Keratinocyte (primary cell): ENCODE data around the gene SRCIN1. TPM values are rescaled to one million over a fixed set of nuclear protein-coding genes. Genes with fewer than 3 reads are reported as not detected.

Experiments
- DNase-seq: peaks from one replicate; pipeline ENCODE4 v3.0.0-alpha.2; 2011; ENCODE audit warnings: low read depth, missing footprints, low spot score
- FAIRE-seq: peaks from 2 replicates; lab custom pipeline; 2011; peaks lifted over from hg19 to GRCh38; lab: Jason Lieb, UNC
- H2AFZ ChIP-seq: 2 replicates; pipeline ENCODE4 v1.6.0; 2012; ENCODE audit warnings: low read length, control low read depth, inconsistent platforms; ENCODE audit not compliant: control insufficient read depth
- H3K27ac ChIP-seq: 2 replicates; pipeline ENCODE4 v1.5.1; 2011; ENCODE audit warnings: low read length; ENCODE audit not compliant: control insufficient read depth, insufficient read depth
- H3K27me3 ChIP-seq: 3 replicates; pipeline ENCODE4 v1.6.0; 2011; ENCODE audit warnings: low read length; ENCODE audit not compliant: control insufficient read depth, insufficient read depth; ENCODE audit errors: extremely low read depth
- H3K36me3 ChIP-seq, 2 experiments: 2 replicates in 1 of 2; 3 replicates in 1 of 2; pipeline ENCODE4 v1.5.1; 2011; ENCODE audit warnings: low read length in 2 of 2, mild to moderate bottlenecking in 1 of 2; ENCODE audit not compliant: control insufficient read depth in 2 of 2, insufficient read depth in 2 of 2; ENCODE audit errors: extremely low read depth in 1 of 2
- H3K4me1 ChIP-seq: 3 replicates; pipeline ENCODE4 v1.5.1; 2011; ENCODE audit warnings: low read length; ENCODE audit not compliant: control insufficient read depth, insufficient read depth; ENCODE audit errors: extremely low read depth
- H3K4me2 ChIP-seq: 3 replicates; pipeline ENCODE4 v1.6.0; 2011; ENCODE audit warnings: low read depth, low read length; ENCODE audit not compliant: control insufficient read depth, insufficient read depth; ENCODE audit errors: extremely low read depth
- H3K4me3 ChIP-seq, 3 experiments: fragments of 200-600 bp in 1 of 3; sonication (generic) in 1 of 3; 2 replicates in 2 of 3; 3 replicates in 1 of 3; pipeline ENCODE4 v1.5.1; 2011 to 2016; ENCODE audit warnings: low read length in 3 of 3, mild to moderate bottlenecking in 3 of 3, control low read depth in 2 of 3, inconsistent platforms in 1 of 3, low read depth in 1 of 3, mixed read lengths in 1 of 3, mixed run types in 1 of 3, moderate library complexity in 1 of 3; ENCODE audit not compliant: control insufficient read depth in 2 of 3, insufficient read depth in 2 of 3; ENCODE audit errors: extremely low read depth in 1 of 3
- H3K79me2 ChIP-seq: 2 replicates; pipeline ENCODE4 v1.6.0; 2012; ENCODE audit warnings: low read length; ENCODE audit not compliant: control insufficient read depth, insufficient read depth
- H3K9ac ChIP-seq: 3 replicates; pipeline ENCODE4 v1.6.0; 2011; ENCODE audit warnings: low read length; ENCODE audit not compliant: control insufficient read depth, insufficient read depth; ENCODE audit errors: extremely low read depth
- H3K9me1 ChIP-seq: 3 replicates; pipeline ENCODE4 v1.6.0; 2011; ENCODE audit warnings: low read length; ENCODE audit not compliant: control insufficient read depth, insufficient read depth; ENCODE audit errors: extremely low read depth
- H3K9me3 ChIP-seq: 2 replicates; pipeline ENCODE4 v1.5.1; 2012; ENCODE audit warnings: low read depth, low read length; ENCODE audit not compliant: control insufficient read depth
- H4K20me1 ChIP-seq: 3 replicates; pipeline ENCODE4 v1.6.0; 2011; ENCODE audit warnings: low read length; ENCODE audit not compliant: control insufficient read depth, insufficient read depth; ENCODE audit errors: extremely low read depth
- EZH2 ChIP-seq: IDR thresholded peaks from one replicate; pipeline ENCODE4 v1.6.1; 2012; ENCODE audit warnings: inconsistent platforms, mild to moderate bottlenecking, low read length, moderate library complexity
- dilution Hi-C: fragments of 300-500 bp; cut with MboI; formaldehyde crosslinking; loops from one replicate; pipeline ENCODE4 v1.7.0; 2020; ENCODE audit warnings: low sequenced_read_pairs; ENCODE audit not compliant: extremely low pct_ligation_motif_present
- polyA plus RNA-seq, 5 experiments: library from polyadenylated mRNA; depleted of rRNA in 3 of 5; stranded (reverse) in 3 of 5; stranded (forward) in 1 of 5; unstranded in 1 of 5; fragments of >200 nt; gene quantifications; 1 replicate in 1 of 5; 2 replicates in 3 of 5; 3 replicates in 1 of 5; pipeline versions ENCODE4 v1.2.1 to v1.2.3, GENCODE V29; 2011 to 2012; ENCODE audit warnings: missing spikeins in 2 of 5, low read depth in 1 of 5, low replicate concordance in 1 of 5
- TF ChIP-seq, protein P1 (sequence below), 3 experiments: IDR thresholded peaks in 1 of 3; conservative IDR thresholded peaks in 1 of 3; optimal IDR thresholded peaks in 1 of 3; 2 replicates in 2 of 3; 3 replicates in 1 of 3; pipeline versions ENCODE3 to v1.5.1; 2011; ENCODE audit warnings: low read length in 3 of 3, mild to moderate bottlenecking in 3 of 3, moderate library complexity in 2 of 3, control low read depth in 1 of 3, inconsistent platforms in 1 of 3; ENCODE audit not compliant: insufficient read depth in 2 of 3; ENCODE audit errors: extremely low read depth in 1 of 3

SRCIN1 gene
- polyA plus RNA-seq, 1 donor (not counting 4 experiments of a cell fraction or from before 2014, with no cell fraction given) = 0.37 TPM

GRCh38 chr17:38587203-38587602 lies 18.5 kb downstream of the SRCIN1 start:
- dilution Hi-C loops = no loop called here
- no peak for DNase-seq
- FAIRE-seq = no peak
- no peak overlapping the region for H3K4me2 ChIP-seq
- no peaks in the 10 kb centered on the region for H3K79me2 ChIP-seq
- no peak overlapping the region for H2AFZ ChIP-seq
- no peak overlapping the region for H3K4me3 ChIP-seq
- no peak overlapping the region for H3K27ac ChIP-seq
- peaks cover 52% of the 10 kb centered on the region for H3K27me3 ChIP-seq
- H3K9ac ChIP-seq = no peak overlapping the region
- H4K20me1 ChIP-seq = no peaks in the 10 kb centered on the region
- no peaks in the 10 kb centered on the region for H3K36me3 ChIP-seq
- TF ChIP-seq EZH2 = no peak
- TF ChIP-seq, protein P1, sequence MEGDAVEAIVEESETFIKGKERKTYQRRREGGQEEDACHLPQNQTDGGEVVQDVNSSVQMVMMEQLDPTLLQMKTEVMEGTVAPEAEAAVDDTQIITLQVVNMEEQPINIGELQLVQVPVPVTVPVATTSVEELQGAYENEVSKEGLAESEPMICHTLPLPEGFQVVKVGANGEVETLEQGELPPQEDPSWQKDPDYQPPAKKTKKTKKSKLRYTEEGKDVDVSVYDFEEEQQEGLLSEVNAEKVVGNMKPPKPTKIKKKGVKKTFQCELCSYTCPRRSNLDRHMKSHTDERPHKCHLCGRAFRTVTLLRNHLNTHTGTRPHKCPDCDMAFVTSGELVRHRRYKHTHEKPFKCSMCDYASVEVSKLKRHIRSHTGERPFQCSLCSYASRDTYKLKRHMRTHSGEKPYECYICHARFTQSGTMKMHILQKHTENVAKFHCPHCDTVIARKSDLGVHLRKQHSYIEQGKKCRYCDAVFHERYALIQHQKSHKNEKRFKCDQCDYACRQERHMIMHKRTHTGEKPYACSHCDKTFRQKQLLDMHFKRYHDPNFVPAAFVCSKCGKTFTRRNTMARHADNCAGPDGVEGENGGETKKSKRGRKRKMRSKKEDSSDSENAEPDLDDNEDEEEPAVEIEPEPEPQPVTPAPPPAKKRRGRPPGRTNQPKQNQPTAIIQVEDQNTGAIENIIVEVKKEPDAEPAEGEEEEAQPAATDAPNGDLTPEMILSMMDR (optimal IDR thresholded peaks at IDR 0.05 in 1 of 3, IDR thresholded peaks at IDR 0.05 in 1 of 3, conservative IDR thresholded peaks at IDR 0.05 in 1 of 3; ENCODE audit: extremely low read depth in 1 of 3, insufficient read depth in 2 of 3, low read length in 3 of 3) = no peak
- H3K9me1 ChIP-seq = no peaks in the 10 kb centered on the region
- H3K4me1 ChIP-seq = peaks cover 22% of the 10 kb centered on the region
- no peaks in the 10 kb centered on the region for H3K9me3 ChIP-seq

- Histone ChIP-seq H2AFZ (no peak overlapping the region), H3K27ac (no peak overlapping the region), H3K36me3 (no peaks in the 10 kb centered on the region), H3K27me3 (peaks cover 56% of the 10 kb centered on the region), H3K9me3 (no peaks in the 10 kb centered on the region), H3K79me2 (no peaks in the 10 kb centered on the region), H4K20me1 (no peaks in the 10 kb centered on the region), H3K9ac (no peak overlapping the region), H3K4me1 (peaks cover 20% of the 10 kb centered on the region), H3K4me2 (no peak overlapping the region), H3K4me3 (no peak overlapping the region), H3K9me1 (no peaks in the 10 kb centered on the region)
- DNase-seq = no peak
- FAIRE-seq = no peak
- dilution Hi-C loops = no loop called here
- TF ChIP-seq, protein P1 (optimal IDR thresholded peaks at IDR 0.05 in 1 of 3, IDR thresholded peaks at IDR 0.05 in 1 of 3, conservative IDR thresholded peaks at IDR 0.05 in 1 of 3; ENCODE audit: extremely low read depth in 1 of 3, insufficient read depth in 2 of 3, low read length in 3 of 3) = no peak
- TF ChIP-seq EZH2 = no peak
Measured at GRCh38 chr17:38586788-38587187, 19.0 kb downstream of the SRCIN1 start.
